Measurements from ENCODE around the gene LAMB3.

DNA sequence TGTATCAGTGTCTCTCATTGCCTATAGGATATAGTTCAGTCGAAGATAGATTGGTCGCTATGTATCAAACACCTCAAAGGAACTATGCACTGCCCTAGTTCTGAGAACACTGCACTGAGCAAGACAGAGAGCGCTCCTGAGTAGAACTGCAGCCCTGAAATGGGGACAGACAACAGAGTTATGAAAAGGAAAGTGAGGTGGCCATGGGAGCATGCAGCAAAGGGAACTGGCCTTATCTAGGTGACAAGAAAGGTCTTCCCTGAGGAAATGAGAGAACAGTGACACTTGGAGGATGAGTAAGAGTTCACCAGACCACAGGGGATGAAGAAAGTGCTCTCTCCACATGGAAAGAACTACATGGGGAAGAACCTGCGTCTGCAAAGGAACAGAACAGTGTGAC, 15.5 kb upstream of the LAMB3 start:
- no peak for TF ChIP-seq EZH2 (IDR thresholded peaks at IDR 0.05; ENCODE audit: low read depth)
- no peak for TF ChIP-seq CTCF (conservative IDR thresholded peaks at IDR 0.05)

Data from PC-9 (cell line).